ENCODE data around the gene SRGAP1.

- no peak for TF ChIP-seq CTCF (IDR thresholded peaks at IDR 0.05)
- no peak for TF ChIP-seq POLR2AphosphoS5 (IDR thresholded peaks at IDR 0.05; ENCODE audit: low read depth, low read length)
- TF ChIP-seq REST (IDR thresholded peaks at IDR 0.05; ENCODE audit: insufficient read depth in 1 of 2, low read depth in 2 of 2, low read length in 1 of 2) = no peak
- no peak for TF ChIP-seq TCF7L2 (IDR thresholded peaks at IDR 0.05; ENCODE audit: low read depth, low read length)
- TF ChIP-seq SIN3A (IDR thresholded peaks at IDR 0.05; ENCODE audit: borderline replicate concordance, insufficient read depth, low read depth, low read length) = no peak
Measured at GRCh38 chr12:63853978-63854377, 9.5 kb downstream of the SRGAP1 start.
